Gastrocnemius medialis (tissue), 4 donors: ENCODE data around the gene LSS.

Experiments used
- POLR2A ChIP-seq, 2 donors: fragments of 450-650 bp; IDR thresholded peaks; one replicate each; pipeline ENCODE4 v1.6.1; 2017; ENCODE audit warnings: antibody characterized with exemption in 2 of 2, mild to moderate bottlenecking in 2 of 2, moderate library complexity in 2 of 2
- TF ChIP-seq, protein P1 (sequence below), 5 experiments: fragments of 450-650 bp in 3 of 5; fragments of 200-600 bp in 2 of 5; sonication (generic) in 2 of 5; IDR thresholded peaks in 4 of 5; conservative IDR thresholded peaks in 1 of 5; 1 replicate in 4 of 5; 2 replicates in 1 of 5; pipeline ENCODE4 v1.5.1; 2016 to 2019; ENCODE audit warnings: antibody characterized with exemption in 5 of 5, mild to moderate bottlenecking in 3 of 5, moderate library complexity in 3 of 5

DNA sequence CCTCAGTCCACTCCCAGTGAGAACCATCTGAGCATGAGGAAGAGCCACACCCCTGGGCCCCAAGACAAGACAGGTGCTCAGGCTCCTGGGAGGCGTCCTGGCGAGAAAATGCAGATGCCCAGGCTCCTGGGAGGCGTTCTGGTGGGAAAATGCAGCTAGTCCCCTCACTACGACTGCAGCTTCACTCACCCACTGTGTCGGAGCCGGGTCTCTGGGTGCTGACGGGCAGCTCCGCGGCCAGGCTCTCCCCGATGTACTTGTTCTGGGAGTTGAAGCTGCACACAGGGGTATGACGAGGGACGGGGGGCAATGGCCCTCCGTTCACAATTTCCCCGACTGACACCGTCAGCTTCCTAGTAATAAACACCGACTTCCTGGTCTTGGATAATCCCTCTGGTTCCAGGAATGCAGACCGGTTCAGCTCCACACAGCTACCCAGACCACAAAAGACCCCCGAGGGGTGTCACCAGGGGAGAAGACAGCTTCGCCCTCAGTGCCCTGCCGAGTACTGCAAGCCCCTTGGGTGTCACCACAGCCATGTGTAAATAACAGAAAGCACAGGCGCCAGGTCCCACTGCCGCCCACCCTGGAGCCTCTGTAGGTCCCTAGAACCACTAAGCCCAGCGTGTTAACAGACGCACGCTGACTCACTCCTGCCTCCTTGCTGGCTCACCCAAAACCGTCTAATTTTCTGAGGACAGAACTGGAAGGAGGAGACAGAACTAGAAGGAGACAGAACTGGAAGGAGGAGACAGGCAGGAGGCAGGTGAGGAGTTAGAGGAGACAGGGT is 37.4 kb upstream of the LSS start:
- TF ChIP-seq, protein P1, sequence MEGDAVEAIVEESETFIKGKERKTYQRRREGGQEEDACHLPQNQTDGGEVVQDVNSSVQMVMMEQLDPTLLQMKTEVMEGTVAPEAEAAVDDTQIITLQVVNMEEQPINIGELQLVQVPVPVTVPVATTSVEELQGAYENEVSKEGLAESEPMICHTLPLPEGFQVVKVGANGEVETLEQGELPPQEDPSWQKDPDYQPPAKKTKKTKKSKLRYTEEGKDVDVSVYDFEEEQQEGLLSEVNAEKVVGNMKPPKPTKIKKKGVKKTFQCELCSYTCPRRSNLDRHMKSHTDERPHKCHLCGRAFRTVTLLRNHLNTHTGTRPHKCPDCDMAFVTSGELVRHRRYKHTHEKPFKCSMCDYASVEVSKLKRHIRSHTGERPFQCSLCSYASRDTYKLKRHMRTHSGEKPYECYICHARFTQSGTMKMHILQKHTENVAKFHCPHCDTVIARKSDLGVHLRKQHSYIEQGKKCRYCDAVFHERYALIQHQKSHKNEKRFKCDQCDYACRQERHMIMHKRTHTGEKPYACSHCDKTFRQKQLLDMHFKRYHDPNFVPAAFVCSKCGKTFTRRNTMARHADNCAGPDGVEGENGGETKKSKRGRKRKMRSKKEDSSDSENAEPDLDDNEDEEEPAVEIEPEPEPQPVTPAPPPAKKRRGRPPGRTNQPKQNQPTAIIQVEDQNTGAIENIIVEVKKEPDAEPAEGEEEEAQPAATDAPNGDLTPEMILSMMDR (IDR thresholded peaks at IDR 0.05 in 4 of 5, conservative IDR thresholded peaks at IDR 0.05 in 1 of 5): no peak
- no peak for TF ChIP-seq POLR2A (IDR thresholded peaks at IDR 0.05)
